HuH-7.5 (cell line): Measurements from ENCODE around the gene CD2.

Experiments
- DNase-seq: peaks from one replicate; pipeline ENCODE4 v3.0.0; 2011; ENCODE audit warnings: low spot score

The CD2 gene

GRCh38 chr1:116760996-116761665 lies 6.9 kb downstream of the CD2 start:
- no peak for DNase-seq

GRCh38 chr1:116762281-116762680 lies 8.1 kb downstream of the CD2 start:
- DNase-seq = no peak

DNA sequence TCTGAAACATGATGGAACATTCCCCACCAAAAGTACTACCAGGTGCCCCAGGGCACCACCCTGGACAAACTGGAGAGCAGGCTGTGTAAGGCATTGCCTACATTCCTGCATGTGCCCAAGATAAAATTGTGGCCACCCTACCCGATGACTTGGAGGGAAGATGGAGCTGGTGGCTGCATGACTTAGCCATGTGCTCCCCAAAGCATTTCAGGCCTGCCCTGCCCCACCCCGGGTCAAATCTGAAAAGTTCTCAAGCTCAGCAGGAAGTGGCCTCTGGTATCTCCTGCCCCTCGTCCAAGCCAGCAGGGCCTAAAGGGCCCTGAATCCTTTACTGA lies 8.5 kb downstream of the CD2 start:
- DNase-seq = no peak

DNA sequence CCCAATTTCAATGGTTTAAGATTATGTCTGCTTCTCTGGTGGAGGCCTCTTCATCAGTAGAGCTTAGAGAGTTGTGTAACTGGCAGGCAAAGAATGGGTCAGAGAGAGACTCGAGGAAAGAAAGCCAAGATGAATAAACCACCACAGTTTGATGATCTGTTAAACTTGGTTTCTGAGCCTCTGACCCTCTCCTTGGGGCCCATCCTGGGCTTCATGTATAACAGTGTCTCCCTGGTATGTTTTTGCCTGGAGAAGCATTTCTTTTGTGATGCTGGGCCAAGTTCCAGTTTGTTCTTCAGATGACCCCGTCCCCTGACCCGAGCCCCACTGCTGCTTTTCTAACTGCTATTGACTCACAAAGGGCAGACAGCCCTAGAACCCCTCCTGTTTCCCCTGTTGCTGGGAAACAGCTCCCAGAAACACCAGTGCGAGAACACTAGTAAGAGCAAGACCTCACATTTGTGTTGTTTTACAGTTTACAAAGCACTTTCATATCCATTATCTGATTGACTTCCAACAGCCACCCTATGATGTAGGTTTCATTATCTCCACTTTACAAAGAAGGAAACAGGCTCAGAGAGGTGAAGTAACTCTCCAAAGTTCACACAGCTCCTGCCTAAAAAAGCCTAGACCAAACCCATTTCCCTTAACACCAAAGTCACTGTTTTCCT lies 9.0 kb downstream of the CD2 start:
- DNase-seq = no peak

DNA sequence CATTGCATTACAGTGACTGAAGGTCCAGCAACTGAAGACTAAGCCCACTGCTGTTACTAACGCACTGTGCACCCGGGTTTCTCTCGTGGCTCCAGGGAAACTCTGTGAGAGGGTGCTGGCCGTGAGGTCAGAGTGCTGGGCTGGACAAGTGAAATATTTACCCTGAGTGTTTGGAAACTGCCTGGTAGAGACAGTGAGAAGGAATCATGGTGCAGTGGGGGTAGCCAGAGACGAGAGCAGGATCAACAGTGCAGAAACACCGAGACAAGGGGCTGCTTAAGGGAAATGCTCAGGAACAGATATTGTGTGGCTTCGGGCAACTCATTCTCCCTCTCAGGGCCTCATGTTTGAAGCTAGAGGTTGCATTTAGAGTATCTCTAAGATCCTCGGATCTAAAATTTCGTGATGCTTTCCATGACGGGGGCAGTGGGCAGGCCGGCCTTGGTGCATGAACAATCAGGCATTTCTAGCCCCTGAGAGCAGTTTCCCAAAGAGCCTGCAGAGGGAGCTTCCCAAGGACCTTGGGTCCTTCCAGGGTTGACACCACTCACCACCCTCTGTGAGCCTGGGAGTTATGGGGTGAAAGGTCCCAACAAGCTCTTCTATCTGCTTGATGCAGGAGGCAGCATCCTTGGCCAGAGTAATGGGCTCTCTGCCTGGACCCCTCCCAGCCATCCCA lies 9.7 kb downstream of the CD2 start:
- peak; percentile 76 for DNase-seq

GRCh38 chr1:116764466-116764898 lies 10.3 kb downstream of the CD2 start:
- DNase-seq = no peak

DNA sequence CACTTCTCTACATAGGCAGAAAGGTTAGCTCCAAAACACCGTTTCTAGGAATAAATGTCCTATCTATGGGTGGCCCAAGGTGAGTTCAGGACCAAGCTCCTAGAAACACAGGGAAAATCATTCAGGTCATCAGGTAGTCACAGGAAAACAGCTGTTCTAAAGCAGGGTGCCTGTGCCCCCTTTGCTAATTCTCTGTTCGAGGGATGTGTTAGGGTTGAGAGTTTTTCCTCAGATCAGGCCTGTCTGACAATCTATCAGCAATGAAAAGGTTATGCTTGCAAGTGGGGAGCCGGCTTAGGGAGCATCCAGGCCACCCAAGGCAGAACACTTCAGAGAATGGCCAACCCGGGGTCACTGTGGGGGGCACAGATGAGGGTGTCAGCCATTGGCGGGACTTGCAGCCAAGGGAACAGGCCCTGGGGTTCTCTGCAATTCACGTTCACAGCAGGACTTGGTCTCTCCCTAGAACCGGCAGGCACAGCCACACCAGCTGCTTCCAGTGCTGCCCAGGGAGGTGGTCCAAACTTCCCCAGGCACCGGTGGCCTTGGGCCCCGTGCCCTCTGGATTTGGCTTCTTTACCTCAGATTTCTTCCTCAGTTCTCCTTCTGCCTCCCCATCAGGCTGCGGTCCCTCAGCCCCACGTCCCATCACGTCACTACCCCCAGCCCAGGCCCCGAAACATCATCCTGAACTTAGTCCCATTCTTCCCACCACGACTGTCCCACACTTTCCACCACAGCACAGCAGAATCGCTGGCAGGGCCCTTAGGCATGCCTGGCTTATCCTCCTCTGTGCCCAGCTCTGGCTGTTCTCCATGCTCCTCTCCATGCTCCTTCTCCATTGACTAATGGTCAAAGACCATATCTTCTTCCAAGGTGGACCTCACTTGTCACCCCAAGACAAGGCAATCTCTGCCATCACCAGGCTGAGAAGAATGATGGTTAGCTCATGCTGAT lies 11.0 kb downstream of the CD2 start:
- no peak for DNase-seq

DNA sequence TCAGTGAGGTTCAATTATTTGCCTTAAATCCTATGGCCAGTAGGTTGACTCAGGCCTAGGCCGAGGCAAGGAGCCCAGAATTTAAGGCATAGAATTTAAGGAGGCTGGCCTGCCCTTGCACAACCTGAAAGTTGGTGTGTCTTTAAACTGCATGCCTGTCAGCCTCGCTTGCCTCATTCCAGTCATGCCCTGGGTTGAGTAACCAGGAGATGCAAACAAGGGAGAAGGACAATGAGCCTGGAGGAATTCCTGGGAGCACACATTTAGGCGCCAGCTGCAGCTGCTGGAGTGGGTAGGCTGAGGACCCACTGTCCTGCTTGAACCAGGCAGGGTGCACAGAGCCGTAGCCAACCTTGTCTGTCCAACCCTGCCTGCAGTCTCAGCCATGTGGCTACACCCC lies 11.7 kb downstream of the CD2 start:
- no peak for DNase-seq

DNA sequence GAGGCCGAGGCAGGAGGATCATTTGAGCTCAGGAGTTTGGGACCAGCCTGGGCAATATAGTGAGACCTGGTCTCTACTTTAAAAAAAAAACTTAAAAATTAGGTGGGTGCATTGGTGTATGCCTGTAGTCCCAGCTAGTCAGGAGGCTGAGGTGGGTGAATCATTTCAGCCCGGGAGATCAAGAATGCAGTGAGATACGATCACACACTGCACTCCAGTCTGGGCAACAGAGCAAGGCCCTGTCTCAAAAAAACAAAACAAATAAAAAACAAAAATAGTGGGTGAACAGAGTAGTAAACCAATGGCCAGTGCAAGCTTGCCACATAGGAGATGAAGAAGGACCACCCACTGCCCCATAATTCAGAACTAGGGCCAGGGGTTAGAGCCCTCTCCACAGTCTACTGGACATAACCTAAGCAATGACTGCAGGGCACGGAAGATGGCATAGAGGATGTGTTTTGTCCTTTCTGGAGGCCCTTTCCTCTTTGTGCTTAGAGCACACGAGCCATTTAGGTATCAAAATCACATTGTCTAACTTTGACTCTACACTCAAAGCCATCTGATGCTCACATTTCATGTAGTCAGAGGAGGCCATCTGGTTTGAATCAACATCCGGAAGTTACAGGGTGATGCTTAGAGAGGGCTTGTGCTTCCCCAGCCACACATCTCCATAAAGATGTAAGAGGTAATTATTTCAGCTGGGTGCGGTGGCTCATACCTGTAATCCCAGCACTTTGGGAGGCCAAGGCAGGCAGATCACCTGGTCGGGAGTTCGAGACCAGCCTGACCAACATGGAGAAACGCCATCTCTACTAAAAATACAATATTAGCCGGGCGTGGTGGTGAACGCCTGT lies 12.6 kb downstream of the CD2 start:
- DNase-seq = no peak

GRCh38 chr1:116767782-116768382 lies 13.7 kb downstream of the CD2 start:
- no peak for DNase-seq

- DNase-seq = no peak
These were observed 14.3 kb downstream of the CD2 start for GRCh38 chr1:116768416-116769103.

GRCh38 chr1:116769104-116769452 lies 14.8 kb downstream of the CD2 start:
- no peak for DNase-seq

- DNase-seq = no peak
These were observed 15.3 kb downstream of the CD2 start for GRCh38 chr1:116769561-116769977.

- DNase-seq = no peak
These were observed 15.8 kb downstream of the CD2 start for GRCh38 chr1:116769994-116770393.

- no peak for DNase-seq
These were observed 16.4 kb downstream of the CD2 start for GRCh38 chr1:116770625-116771024.

GRCh38 chr1:116771997-116772647 lies 17.9 kb downstream of the CD2 start:
- DNase-seq = no peak

DNA sequence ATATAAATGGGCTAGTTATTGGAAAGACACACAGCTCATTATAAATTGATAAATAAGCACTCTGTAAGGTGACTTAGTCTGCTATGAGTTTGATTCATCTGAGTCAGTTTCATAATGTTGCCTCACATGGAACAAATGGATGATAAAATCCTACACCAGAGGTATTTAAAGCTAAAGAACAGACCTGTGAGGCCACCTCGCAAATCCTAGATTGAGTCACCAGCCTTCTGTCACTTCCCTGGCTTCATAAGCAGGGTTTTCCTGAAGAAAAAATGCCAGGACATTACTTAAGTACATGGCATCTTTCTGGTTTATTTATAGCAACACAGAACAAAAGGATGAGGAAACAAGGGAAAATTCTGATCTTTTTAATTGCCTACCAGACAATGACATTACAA lies 18.4 kb downstream of the CD2 start:
- no peak for DNase-seq

DNA sequence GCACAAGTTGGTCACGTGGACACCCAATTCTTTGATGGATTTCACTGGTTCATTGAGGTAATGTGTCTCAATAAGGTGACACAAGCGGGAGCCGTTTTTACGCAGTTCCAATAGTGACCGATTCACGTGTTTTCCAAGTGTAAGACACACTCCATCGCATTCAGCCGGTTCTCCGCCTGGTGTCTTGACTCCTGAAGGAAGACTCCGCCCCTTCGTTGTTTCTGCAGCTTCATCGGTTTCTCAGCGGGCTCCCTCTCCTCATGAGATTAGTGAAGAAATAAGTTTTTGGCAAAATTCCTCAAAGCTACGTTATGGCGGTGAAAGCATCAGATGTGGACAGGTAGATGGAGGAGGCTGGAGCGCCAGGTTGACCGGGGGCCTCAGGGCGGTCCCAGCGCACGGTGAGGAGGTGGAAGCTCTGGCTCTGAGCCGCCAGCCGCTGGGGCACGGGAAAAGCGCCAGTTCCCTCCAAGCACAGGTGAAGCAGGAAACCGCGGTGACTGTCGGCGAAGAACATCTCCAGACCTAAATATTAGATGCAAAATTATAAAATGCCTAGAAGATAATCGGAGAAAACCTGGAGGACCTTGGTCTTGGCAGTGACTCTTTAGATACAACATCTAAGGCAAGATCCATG lies 21.0 kb downstream of the CD2 start:
- no peak for DNase-seq
